ENCODE measurements around the gene ZSCAN32.

The ZSCAN32 gene

DNA sequence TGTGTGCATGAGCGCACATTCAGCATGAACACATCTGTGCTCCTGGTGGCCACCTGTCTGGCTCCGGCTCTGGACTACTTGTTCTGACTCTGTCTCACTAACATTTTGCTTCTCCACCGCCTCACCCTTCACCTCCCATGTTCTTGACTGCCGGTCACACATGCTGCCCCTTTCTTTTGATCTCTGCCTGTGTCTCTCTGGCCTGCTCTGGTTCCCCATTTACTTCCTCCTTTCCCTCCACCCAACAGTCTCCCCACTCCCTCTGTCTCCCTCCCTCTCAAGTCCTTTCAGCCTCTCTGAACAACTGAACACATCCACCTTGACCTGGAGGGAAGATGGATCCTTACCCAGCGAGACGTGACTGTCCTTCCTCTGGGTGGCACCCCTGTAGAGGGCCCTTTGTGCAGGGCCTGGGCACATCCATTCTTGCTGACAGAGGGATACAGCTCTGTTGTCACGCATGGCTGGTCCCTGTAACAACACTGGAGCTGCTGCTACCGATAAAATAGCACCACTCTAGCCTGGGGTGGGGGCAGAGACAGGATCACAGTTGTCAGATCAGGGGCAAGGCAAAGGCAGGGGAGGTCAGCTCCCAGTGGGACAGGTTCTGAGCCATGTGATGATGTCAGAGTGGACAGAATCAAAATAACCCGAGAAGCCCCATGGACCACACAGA lies 11.0 kb downstream of the ZSCAN32 start:
- no peaks in the 10 kb centered on the region for H3K27me3 ChIP-seq
- no peak overlapping the region for H3K4me3 ChIP-seq
- peaks cover 87 to 93% (median 89%) of the 10 kb centered on the region in 3 donors for H3K36me3 ChIP-seq
- TF ChIP-seq, protein P1, sequence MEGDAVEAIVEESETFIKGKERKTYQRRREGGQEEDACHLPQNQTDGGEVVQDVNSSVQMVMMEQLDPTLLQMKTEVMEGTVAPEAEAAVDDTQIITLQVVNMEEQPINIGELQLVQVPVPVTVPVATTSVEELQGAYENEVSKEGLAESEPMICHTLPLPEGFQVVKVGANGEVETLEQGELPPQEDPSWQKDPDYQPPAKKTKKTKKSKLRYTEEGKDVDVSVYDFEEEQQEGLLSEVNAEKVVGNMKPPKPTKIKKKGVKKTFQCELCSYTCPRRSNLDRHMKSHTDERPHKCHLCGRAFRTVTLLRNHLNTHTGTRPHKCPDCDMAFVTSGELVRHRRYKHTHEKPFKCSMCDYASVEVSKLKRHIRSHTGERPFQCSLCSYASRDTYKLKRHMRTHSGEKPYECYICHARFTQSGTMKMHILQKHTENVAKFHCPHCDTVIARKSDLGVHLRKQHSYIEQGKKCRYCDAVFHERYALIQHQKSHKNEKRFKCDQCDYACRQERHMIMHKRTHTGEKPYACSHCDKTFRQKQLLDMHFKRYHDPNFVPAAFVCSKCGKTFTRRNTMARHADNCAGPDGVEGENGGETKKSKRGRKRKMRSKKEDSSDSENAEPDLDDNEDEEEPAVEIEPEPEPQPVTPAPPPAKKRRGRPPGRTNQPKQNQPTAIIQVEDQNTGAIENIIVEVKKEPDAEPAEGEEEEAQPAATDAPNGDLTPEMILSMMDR (IDR thresholded peaks at IDR 0.05) = no peak
- intact Hi-C loops (cut with DNase I; ENCODE audit: low total_unique reads) = loop anchor here (10.0 kb wide), 1 partner anchor 85 kb away; the partner anchor contains the start of genes TIGD7 and ZNF75A
- no peak for DNase-seq
- no peaks in the 10 kb centered on the region for H3K4me1 ChIP-seq
- no peak overlapping the region for H3K27ac ChIP-seq
- H3K9me3 ChIP-seq = peaks cover 8 to 83% (median 66%) of the 10 kb centered on the region in 3 donors

DNA sequence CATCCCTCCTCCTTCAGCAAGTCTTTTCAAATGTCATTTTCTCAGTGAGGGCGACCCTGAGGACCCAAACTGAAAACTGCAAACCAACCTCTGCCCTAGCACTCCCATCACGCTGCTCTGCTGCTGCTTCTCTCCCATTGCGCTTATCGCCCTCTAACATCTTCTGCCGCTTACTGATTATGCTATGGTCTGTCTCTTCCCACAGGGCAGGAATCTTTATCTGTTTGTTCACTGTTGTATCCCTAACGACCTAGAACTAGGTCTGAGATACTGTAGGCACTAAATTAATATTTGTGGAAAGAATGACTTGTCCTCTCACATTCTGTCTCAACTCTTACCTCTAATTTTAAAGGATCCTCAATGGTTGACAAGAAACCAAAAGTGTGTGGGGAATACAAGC lies 12.5 kb downstream of the ZSCAN32 start:
- peaks cover 87 to 93% (median 89%) of the 10 kb centered on the region in 3 donors for H3K36me3 ChIP-seq
- H3K9me3 ChIP-seq = peaks cover 19 to 81% (median 68%) of the 10 kb centered on the region in 3 donors
- H3K4me1 ChIP-seq = no peaks in the 10 kb centered on the region
- DNase-seq = no peak
- no peak overlapping the region for H3K4me3 ChIP-seq
- TF ChIP-seq, protein P1 (IDR thresholded peaks at IDR 0.05) = no peak
- intact Hi-C loops (cut with DNase I; ENCODE audit: low total_unique reads) = no loop called here
- H3K27me3 ChIP-seq = no peaks in the 10 kb centered on the region
- no peak overlapping the region for H3K27ac ChIP-seq

DNA sequence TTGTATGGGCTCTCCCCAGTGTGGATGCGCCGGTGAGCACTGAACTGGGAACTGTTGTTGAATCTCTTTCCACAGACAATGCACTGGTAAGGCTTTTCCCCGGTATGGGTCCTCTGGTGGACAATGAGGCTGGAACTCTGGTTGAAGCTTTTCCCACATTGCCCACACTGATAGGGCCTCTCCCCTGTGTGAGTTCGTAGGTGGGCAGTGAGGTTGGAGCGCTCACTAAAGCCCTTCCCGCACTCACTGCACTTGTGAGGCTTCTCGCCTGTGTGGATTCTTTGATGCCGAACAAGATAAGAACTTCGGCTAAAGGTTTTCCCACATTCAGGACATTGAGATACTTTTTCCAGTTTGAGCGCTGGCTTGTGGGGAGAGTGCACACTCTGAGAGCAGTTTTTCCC lies 17.8 kb downstream of the ZSCAN32 start:
- intact Hi-C loops (cut with DNase I; ENCODE audit: low total_unique reads) = no loop called here
- no peaks in the 10 kb centered on the region for H3K27me3 ChIP-seq
- no peak overlapping the region for H3K4me3 ChIP-seq
- no peaks in the 10 kb centered on the region for H3K4me1 ChIP-seq
- TF ChIP-seq, protein P1 (IDR thresholded peaks at IDR 0.05) = no peak
- H3K36me3 ChIP-seq = peaks cover 73 to 85% (median 80%) of the 10 kb centered on the region in 3 donors
- peaks cover 19 to 89% (median 34%) of the 10 kb centered on the region in 3 donors for H3K9me3 ChIP-seq
- no peak for DNase-seq
- H3K27ac ChIP-seq = no peak overlapping the region

DNA sequence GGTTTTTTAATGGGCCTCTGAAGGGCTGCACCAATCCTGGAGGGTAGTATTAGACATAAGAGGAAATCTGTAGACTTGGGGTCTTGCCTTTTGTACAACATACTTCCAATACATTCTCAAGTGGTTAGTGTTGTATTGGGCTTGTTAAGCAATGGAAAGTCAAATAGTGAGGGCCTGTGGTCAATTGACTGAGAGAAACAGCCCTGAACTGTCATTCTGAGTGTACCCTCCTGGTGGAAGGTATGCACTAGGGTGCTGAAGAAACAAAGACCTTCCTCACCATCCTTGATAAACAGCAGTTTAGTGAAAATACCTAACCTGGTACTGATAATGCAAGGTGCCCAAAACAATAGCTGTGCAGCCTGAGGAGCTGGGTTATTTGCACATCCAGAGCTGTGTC lies 22.9 kb downstream of the ZSCAN32 start:
- H3K36me3 ChIP-seq = peaks cover 39 to 58% (median 48%) of the 10 kb centered on the region in 3 donors
- no peaks in the 10 kb centered on the region for H3K4me1 ChIP-seq
- peaks cover 0 to 86% (median 31%) of the 10 kb centered on the region in 3 donors for H3K9me3 ChIP-seq
- TF ChIP-seq, protein P1 (IDR thresholded peaks at IDR 0.05) = no peak
- H3K4me3 ChIP-seq = no peak overlapping the region
- DNase-seq = no peak
- no peak overlapping the region for H3K27ac ChIP-seq
- no peaks in the 10 kb centered on the region for H3K27me3 ChIP-seq
- intact Hi-C loops (cut with DNase I; ENCODE audit: low total_unique reads) = loop anchor here (10.0 kb wide), 1 partner anchor 63 kb away; no protein-coding TSS in a partner anchor

DNA sequence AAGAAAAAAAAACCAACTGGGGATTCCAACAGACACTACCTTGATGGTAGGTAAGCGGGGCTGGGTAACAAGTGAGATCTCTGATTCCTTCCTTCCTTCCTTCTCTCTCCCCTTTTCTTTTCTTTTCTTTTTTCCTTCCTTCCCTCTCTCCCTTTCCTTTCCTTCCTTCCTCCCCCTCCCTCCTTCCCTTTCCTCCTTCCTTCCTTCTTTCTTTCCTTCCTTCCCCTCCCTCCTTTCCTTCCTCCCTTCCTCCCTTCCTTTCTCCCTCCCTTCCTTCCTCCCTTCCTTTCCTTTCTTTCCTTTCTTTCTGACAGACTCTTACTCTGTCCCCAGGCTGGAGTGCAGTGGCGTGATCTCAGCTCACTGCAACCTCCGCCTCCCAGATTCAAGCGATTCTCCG lies 25.1 kb downstream of the ZSCAN32 start:
- TF ChIP-seq, protein P1 (IDR thresholded peaks at IDR 0.05) = no peak
- Histone ChIP-seq H3K36me3 (peaks cover 18 to 35% (median 26%) of the 10 kb centered on the region in 3 donors), H3K27me3 (no peaks in the 10 kb centered on the region), H3K27ac (no peak overlapping the region), H3K9me3 (peaks cover 0 to 70% (median 21%) of the 10 kb centered on the region in 3 donors), H3K4me3 (no peak overlapping the region), H3K4me1 (no peaks in the 10 kb centered on the region)
- intact Hi-C loops (cut with DNase I; ENCODE audit: low total_unique reads) = loop anchor here (10.0 kb wide), 1 partner anchor 61 kb away; no protein-coding TSS in a partner anchor
- no peak for DNase-seq

Measured in tibial artery (tissue), 4 donors.